IMR-90 (cell line): ENCODE results near the gene HMOX2. TPM values are rescaled to one million over a fixed set of nuclear protein-coding genes. Genes with fewer than 3 reads are reported as not detected.

ENCODE experiments used
- ATAC-seq: fragments of 200-7000 bp; cut with Tn5 transposase; 2 replicates; pipeline ENCODE4 v1.9.1; 2020; ENCODE audit warnings: low read depth, mild to moderate bottlenecking, moderate library complexity
- BruUV-seq: library from RNA; stranded (reverse); fragments of 400-500 nt; replicated peaks from 2 replicates; lab custom pipeline; 2021; lab: Mats Ljungman, UMichigan
- CTCF ChIA-PET: fragments of 300-600 bp; formaldehyde crosslinking; extraction: SDS; loops from one replicate; lab custom pipeline; 2021; ENCODE audit warnings: antibody characterized with exemption; lab: Yijun Ruan, JAX
- POLR2A ChIA-PET: fragments of 300-600 bp; sonication (Branson Sonifier 250); formaldehyde crosslinking; loops from one replicate; lab custom pipeline; 2022; ENCODE audit warnings: antibody characterized with exemption; ENCODE audit not compliant: unreplicated experiment; lab: Charles Lee
- DNase-seq: peaks from one replicate; pipeline ENCODE4 v3.0.0; 2013
- H2AFZ ChIP-seq: replicated peaks from 2 replicates; pipeline ENCODE3; 2013; ENCODE audit warnings: low read length, mild to moderate bottlenecking; ENCODE audit not compliant: poor library complexity
- H2AK5ac ChIP-seq: 2 replicates; pipeline ENCODE4 v1.6.1; 2013; ENCODE audit warnings: low read depth, low read length, inconsistent platforms
- H2AK9ac ChIP-seq: replicated peaks from 2 replicates; pipeline ENCODE3; 2013; ENCODE audit warnings: mild to moderate bottlenecking, low read depth, low read length, moderate library complexity; ENCODE audit not compliant: poor library complexity
- H2BK120ac ChIP-seq: 2 replicates; pipeline ENCODE4 v1.6.1; 2013; ENCODE audit warnings: low read depth, low read length, inconsistent platforms
- H2BK15ac ChIP-seq: 3 replicates; pipeline ENCODE4 v1.6.1; 2013; ENCODE audit warnings: low read depth, low read length, inconsistent platforms
- H2BK20ac ChIP-seq: 2 replicates; pipeline ENCODE4 v1.6.1; 2013; ENCODE audit warnings: low read depth, mild to moderate bottlenecking, inconsistent platforms, low read length, moderate library complexity
- H2BK5ac ChIP-seq: 2 replicates; pipeline ENCODE4 v1.6.1; 2013; ENCODE audit warnings: mild to moderate bottlenecking, low read depth, low read length, inconsistent platforms; ENCODE audit not compliant: poor library complexity, severe bottlenecking
- H3K14ac ChIP-seq: replicated peaks from 2 replicates; pipeline ENCODE4 v1.6.1; 2013; ENCODE audit warnings: low read depth, low read length, inconsistent platforms
- H3K18ac ChIP-seq: 2 replicates; pipeline ENCODE4 v1.6.1; 2013; ENCODE audit warnings: low read depth, low read length, control low read depth
- H3K23ac ChIP-seq: 2 replicates; pipeline ENCODE4 v1.6.1; 2013; ENCODE audit warnings: low read depth, low read length, inconsistent platforms
- H3K27ac ChIP-seq: 2 replicates; pipeline ENCODE4 v1.5.1; 2013; ENCODE audit warnings: mild to moderate bottlenecking, control low read depth, low read length; ENCODE audit not compliant: insufficient read depth
- H3K27me3 ChIP-seq: 2 replicates; pipeline ENCODE4 v1.6.1; 2013; ENCODE audit warnings: low read length; ENCODE audit not compliant: control insufficient read depth, insufficient read depth
- H3K36me3 ChIP-seq: 2 replicates; pipeline ENCODE4 v1.6.1; 2013; ENCODE audit warnings: low read length, mixed read lengths; ENCODE audit not compliant: control insufficient read depth, insufficient read depth
- H3K4ac ChIP-seq: 2 replicates; pipeline ENCODE4 v1.6.1; 2013; ENCODE audit warnings: low read depth, low read length, inconsistent platforms
- H3K4me1 ChIP-seq: 2 replicates; pipeline ENCODE4 v1.6.1; 2013; ENCODE audit warnings: low read length, mixed read lengths; ENCODE audit not compliant: control insufficient read depth, insufficient read depth
- H3K4me2 ChIP-seq: 2 replicates; pipeline ENCODE4 v1.6.1; 2013; ENCODE audit warnings: low read depth, mild to moderate bottlenecking, control low read depth, low read length, moderate library complexity
- H3K4me3 ChIP-seq: 2 replicates; pipeline ENCODE4 v1.5.1; 2013; ENCODE audit warnings: low read depth, mild to moderate bottlenecking, control low read depth, low read length, moderate library complexity; ENCODE audit not compliant: insufficient read depth
- H3K56ac ChIP-seq: 2 replicates; pipeline ENCODE4 v1.6.1; 2013; ENCODE audit warnings: low read length, inconsistent platforms; ENCODE audit not compliant: insufficient read depth; ENCODE audit errors: extremely low read depth
- H3K79me1 ChIP-seq, 2 experiments: 2 replicates each; pipeline ENCODE4 v1.6.1; 2013; ENCODE audit warnings: low read length in 2 of 2, inconsistent platforms in 1 of 2, low read depth in 1 of 2
- H3K9ac ChIP-seq: 2 replicates; pipeline ENCODE4 v1.6.1; 2013; ENCODE audit warnings: low read depth, low read length, control low read depth
- H3K9me1 ChIP-seq: 2 replicates; pipeline ENCODE4 v1.6.1; 2013; ENCODE audit warnings: low read length, inconsistent platforms; ENCODE audit not compliant: insufficient read depth
- H3K9me3 ChIP-seq: 2 replicates; pipeline ENCODE4 v1.6.1; 2013; ENCODE audit warnings: low read length; ENCODE audit not compliant: control insufficient read depth, insufficient read depth
- H4K20me1 ChIP-seq: 2 replicates; pipeline ENCODE4 v1.6.1; 2013; ENCODE audit warnings: low read length, inconsistent platforms; ENCODE audit not compliant: insufficient read depth
- H4K5ac ChIP-seq: 2 replicates; pipeline ENCODE4 v1.6.1; 2013; ENCODE audit warnings: mild to moderate bottlenecking, low read depth, low read length, control low read depth
- H4K8ac ChIP-seq, 2 experiments: 2 replicates each; pipeline ENCODE4 v1.6.1; 2013; ENCODE audit warnings: low read depth in 2 of 2, low read length in 2 of 2, control low read depth in 1 of 2, inconsistent platforms in 1 of 2
- H4K91ac ChIP-seq: 2 replicates; pipeline ENCODE4 v1.6.1; 2013; ENCODE audit warnings: low read depth, low read length, inconsistent platforms; ENCODE audit not compliant: insufficient read depth
- BHLHE40 ChIP-seq: fragments of 150-350 bp; IDR thresholded peaks from 2 replicates; pipeline ENCODE4 v1.6.1; 2016; ENCODE audit warnings: mild to moderate bottlenecking, low read depth, low read length
- CEBPB ChIP-seq: IDR thresholded peaks from 2 replicates; pipeline ENCODE4 v1.6.1; 2012; ENCODE audit warnings: low read depth, low read length, improper control_type of control experiment
- CHD1 ChIP-seq: IDR thresholded peaks from 2 replicates; pipeline ENCODE4 v1.6.1; 2012; ENCODE audit warnings: low read depth, low read length, improper control_type of control experiment
- FOS ChIP-seq: fragments of 150-350 bp; IDR thresholded peaks from 2 replicates; pipeline ENCODE4 v1.6.1; 2016; ENCODE audit warnings: low read depth, low read length
- MAFK ChIP-seq: IDR thresholded peaks from 2 replicates; pipeline ENCODE4 v1.6.1; 2012; ENCODE audit warnings: low read depth, low read length, improper control_type of control experiment
- MAZ ChIP-seq: IDR thresholded peaks from 2 replicates; pipeline ENCODE4 v1.6.1; 2012; ENCODE audit warnings: low read depth, mild to moderate bottlenecking, low read length, improper control_type of control experiment, moderate library complexity, borderline replicate concordance
- MXI1 ChIP-seq: IDR thresholded peaks from 2 replicates; pipeline ENCODE4 v1.6.1; 2012; ENCODE audit warnings: low read depth, mild to moderate bottlenecking, low read length, moderate library complexity, borderline replicate concordance
- NFE2L2 ChIP-seq: fragments of 150-350 bp; IDR thresholded peaks from 2 replicates; pipeline ENCODE4 v1.6.1; 2016; ENCODE audit warnings: low read depth, mild to moderate bottlenecking, low read length
- POLR2A ChIP-seq: IDR thresholded peaks from 2 replicates; pipeline ENCODE4 v1.6.1; 2012; ENCODE audit warnings: mild to moderate bottlenecking, low read depth, low read length
- RAD21 ChIP-seq: IDR thresholded peaks from 2 replicates; pipeline ENCODE4 v1.6.1; 2012; ENCODE audit warnings: low read length, improper control_type of control experiment
- RCOR1 ChIP-seq: IDR thresholded peaks from 2 replicates; pipeline ENCODE4 v1.6.1; 2012; ENCODE audit warnings: mild to moderate bottlenecking, low read length, improper control_type of control experiment; ENCODE audit not compliant: insufficient replicate concordance
- RFX5 ChIP-seq: IDR thresholded peaks from 2 replicates; pipeline ENCODE4 v1.8.0; 2012; ENCODE audit warnings: low read depth, mild to moderate bottlenecking, low read length, moderate library complexity
- SMC3 ChIP-seq: fragments of 150-350 bp; IDR thresholded peaks from 2 replicates; pipeline ENCODE4 v1.6.1; 2016; ENCODE audit warnings: low read depth, mild to moderate bottlenecking, antibody characterized with exemption, low read length, moderate library complexity
- WGBS, 2 experiments: methylation state at CpG; one replicate each; pipeline versions ENCODE4 v1.1.5 to v1.1.7; 2013; ENCODE audit warnings: missing lambda C conversion rate in 2 of 2; ENCODE audit not compliant: insufficient read length in 1 of 2; ENCODE audit errors: extremely low coverage in 2 of 2; 5-methylcytosine and 5-hydroxymethylcytosine counted together
- dilution Hi-C: fragments of 300-500 bp; cut with HindIII; formaldehyde crosslinking; loops from one replicate; pipeline ENCODE4 v1.14.3; 2018; ENCODE audit warnings: low sequenced_read_pairs; ENCODE audit not compliant: unreplicated experiment
- in situ Hi-C: fragments of 300-500 bp; cut with MboI; formaldehyde crosslinking; loops from 3 replicates; pipeline ENCODE4 v1.14.3; 2019; ENCODE audit warnings: low sequenced_read_pairs, inconsistent platforms, mixed read lengths
- intact Hi-C: fragments of 100-400 bp; cut with micrococcal nuclease; formaldehyde crosslinking; loops from 2 replicates; pipeline ENCODE4 v1.10.0; 2022
- polyA plus RNA-seq, 3 experiments: library from polyadenylated mRNA; depleted of rRNA; stranded (reverse); fragments of >200 nt; gene quantifications; 2 replicates each; pipeline ENCODE4 v1.2.3, GENCODE V29; 2012; ENCODE audit warnings: low replicate concordance in 1 of 3
- total RNA-seq: library from RNA; depleted of rRNA; stranded (reverse); fragments of >200 nt; gene quantifications from 2 replicates; pipeline ENCODE4 v1.2.3, GENCODE V29; 2012
- TF ChIP-seq, protein P1 (sequence below): fragments of 150-350 bp; IDR thresholded peaks from 2 replicates; pipeline ENCODE4 v1.6.1; 2016; ENCODE audit warnings: low read depth, mild to moderate bottlenecking, low read length, moderate library complexity, borderline replicate concordance
- TF ChIP-seq, protein P2 (sequence below): conservative IDR thresholded peaks from 2 replicates; pipeline ENCODE4 v1.5.1; 2012; ENCODE audit warnings: mild to moderate bottlenecking, low read depth, low read length, improper control_type of control experiment

The HMOX2 gene
- total and polyA plus RNA-seq, 2 of the 4 experiments (the other 2 are of a cell fraction) = 93.9 to 98.8 TPM

- intact Hi-C loops = loop anchor here (10.0 kb wide), 1 partner anchor 130 kb away; the partner anchor contains the start of gene CORO7
- ChIA-PET CTCF (no interaction called here), POLR2A (no interaction called here)
- no peaks in the 10 kb centered on the region for H3K9me1 ChIP-seq
- no TSS peak for BruUV-seq
- no peak overlapping the region for H3K27ac ChIP-seq
- H3K23ac ChIP-seq = no peak overlapping the region
- H2BK20ac ChIP-seq = no peak overlapping the region
- no peaks in the 10 kb centered on the region for H4K20me1 ChIP-seq
- no peak overlapping the region for H3K18ac ChIP-seq
- H2AK9ac ChIP-seq = no peak overlapping the region
- no peak overlapping the region for H2BK15ac ChIP-seq
- H2BK120ac ChIP-seq = no peak overlapping the region
- no peak overlapping the region for H3K14ac ChIP-seq
- no peaks in the 10 kb centered on the region for H3K4me1 ChIP-seq
- H4K91ac ChIP-seq = no peak overlapping the region
- no peak overlapping the region for H3K4me3 ChIP-seq
- no peak overlapping the region for H3K4ac ChIP-seq
- ATAC-seq = no peak
- DNase-seq = no peak
- in situ Hi-C loops = no loop called here
- H3K27me3 ChIP-seq = peaks cover 18% of the 10 kb centered on the region
- H2AK5ac ChIP-seq = no peak overlapping the region
- 60% methylated on average over 1 of the region's 8 CpGs; no CpG with 5 or more reads in 1 of the 2 experiments for WGBS, 2 experiments
- dilution Hi-C loops = no loop called here
- no peak overlapping the region for H2BK5ac ChIP-seq
- H3K9me3 ChIP-seq = peaks cover 6% of the 10 kb centered on the region; the same call in 1 of the 2 replicates
- H2AFZ ChIP-seq = no peak overlapping the region
- TF ChIP-seq MXI1 (no peak), RAD21 (no peak), MAFK (no peak), POLR2A (no peak), RFX5 (no peak), NFE2L2 (no peak), FOS (no peak), RCOR1 (no peak), CEBPB (no peak), MAZ (no peak), SMC3 (no peak), CHD1 (no peak), BHLHE40 (no peak)
- TF ChIP-seq, protein P1, sequence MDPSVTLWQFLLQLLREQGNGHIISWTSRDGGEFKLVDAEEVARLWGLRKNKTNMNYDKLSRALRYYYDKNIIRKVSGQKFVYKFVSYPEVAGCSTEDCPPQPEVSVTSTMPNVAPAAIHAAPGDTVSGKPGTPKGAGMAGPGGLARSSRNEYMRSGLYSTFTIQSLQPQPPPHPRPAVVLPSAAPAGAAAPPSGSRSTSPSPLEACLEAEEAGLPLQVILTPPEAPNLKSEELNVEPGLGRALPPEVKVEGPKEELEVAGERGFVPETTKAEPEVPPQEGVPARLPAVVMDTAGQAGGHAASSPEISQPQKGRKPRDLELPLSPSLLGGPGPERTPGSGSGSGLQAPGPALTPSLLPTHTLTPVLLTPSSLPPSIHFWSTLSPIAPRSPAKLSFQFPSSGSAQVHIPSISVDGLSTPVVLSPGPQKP = no peak
- TF ChIP-seq, protein P2, sequence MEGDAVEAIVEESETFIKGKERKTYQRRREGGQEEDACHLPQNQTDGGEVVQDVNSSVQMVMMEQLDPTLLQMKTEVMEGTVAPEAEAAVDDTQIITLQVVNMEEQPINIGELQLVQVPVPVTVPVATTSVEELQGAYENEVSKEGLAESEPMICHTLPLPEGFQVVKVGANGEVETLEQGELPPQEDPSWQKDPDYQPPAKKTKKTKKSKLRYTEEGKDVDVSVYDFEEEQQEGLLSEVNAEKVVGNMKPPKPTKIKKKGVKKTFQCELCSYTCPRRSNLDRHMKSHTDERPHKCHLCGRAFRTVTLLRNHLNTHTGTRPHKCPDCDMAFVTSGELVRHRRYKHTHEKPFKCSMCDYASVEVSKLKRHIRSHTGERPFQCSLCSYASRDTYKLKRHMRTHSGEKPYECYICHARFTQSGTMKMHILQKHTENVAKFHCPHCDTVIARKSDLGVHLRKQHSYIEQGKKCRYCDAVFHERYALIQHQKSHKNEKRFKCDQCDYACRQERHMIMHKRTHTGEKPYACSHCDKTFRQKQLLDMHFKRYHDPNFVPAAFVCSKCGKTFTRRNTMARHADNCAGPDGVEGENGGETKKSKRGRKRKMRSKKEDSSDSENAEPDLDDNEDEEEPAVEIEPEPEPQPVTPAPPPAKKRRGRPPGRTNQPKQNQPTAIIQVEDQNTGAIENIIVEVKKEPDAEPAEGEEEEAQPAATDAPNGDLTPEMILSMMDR = no peak
- no peak overlapping the region for H4K8ac ChIP-seq
- H3K4me2 ChIP-seq = no peak overlapping the region
- no peaks in the 10 kb centered on the region for H3K36me3 ChIP-seq
- H3K9ac ChIP-seq = no peak overlapping the region
- H4K5ac ChIP-seq = no peak overlapping the region
- no peak overlapping the region for H3K56ac ChIP-seq
- H3K79me1 ChIP-seq = no peaks in the 10 kb centered on the region
These were observed 68.3 kb downstream of the HMOX2 start for GRCh38 chr16:4544473-4544872.
